RKO (cell line): ENCODE measurements around the gene CNGA1.

Source experiments
- DNase-seq: peaks from one replicate; pipeline ENCODE4 v3.0.0-alpha.2; 2016; ENCODE audit warnings: low spot score

Gene CNGA1

DNA sequence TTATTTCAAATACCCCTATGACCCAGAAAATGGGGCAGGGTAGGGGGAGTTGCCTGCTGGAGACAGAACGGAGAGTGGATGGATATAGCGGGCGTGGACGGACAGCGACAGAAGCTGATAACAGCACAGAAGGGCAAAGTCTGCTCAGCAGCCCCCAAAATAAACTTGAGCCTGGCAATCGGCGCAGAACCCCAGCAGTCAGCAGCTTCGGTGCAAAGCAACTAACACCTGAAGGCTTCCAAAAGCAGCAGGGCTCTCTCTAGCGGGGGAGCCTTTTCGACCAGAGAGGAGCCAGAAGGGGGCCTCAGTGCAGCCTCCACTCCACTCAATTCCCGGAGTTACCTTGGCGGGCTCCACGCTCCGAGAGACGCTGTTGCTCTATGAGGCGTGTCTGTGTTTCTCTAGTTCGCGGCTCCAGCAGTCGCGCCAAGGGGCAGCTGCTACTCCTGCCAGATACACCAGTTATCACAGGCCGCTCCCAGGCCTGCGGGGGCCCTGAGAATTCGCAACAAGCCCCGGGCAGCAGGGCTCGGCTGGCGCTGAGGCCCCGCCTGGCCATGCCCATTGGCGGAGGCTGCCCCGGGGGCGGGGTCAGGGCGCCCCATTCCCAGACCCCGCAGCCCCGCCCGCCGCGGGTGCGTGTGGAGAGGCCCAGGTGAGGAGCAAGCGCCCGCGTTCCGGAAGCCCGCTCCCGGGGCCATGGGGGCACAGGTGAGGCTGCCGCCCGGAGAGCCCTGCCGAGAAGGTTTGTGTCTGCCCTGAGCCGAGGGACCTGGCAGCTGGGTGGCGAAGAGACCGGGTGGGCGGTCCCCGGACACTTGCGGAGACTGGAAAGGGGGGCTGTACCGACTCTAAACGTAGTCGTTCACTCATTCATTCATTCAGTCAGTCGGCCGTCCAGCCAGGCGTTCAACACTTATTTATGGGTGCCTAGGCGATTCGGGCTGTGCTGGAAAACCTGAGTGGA is at the start of gene CNGA1, which contains the start of gene NIPAL1:
Gene CNGA1, minus strand, starts transcription at position 541 of the 967 bp plus-strand sequence. CDS start 63,992 bp downstream, outside the sequence.
Gene NIPAL1, plus strand, starts transcription at position 632 of the 967 bp plus-strand sequence. Its CDS starts 68 bp downstream, at position 700.
- peak; percentile 85 for DNase-seq

DNA sequence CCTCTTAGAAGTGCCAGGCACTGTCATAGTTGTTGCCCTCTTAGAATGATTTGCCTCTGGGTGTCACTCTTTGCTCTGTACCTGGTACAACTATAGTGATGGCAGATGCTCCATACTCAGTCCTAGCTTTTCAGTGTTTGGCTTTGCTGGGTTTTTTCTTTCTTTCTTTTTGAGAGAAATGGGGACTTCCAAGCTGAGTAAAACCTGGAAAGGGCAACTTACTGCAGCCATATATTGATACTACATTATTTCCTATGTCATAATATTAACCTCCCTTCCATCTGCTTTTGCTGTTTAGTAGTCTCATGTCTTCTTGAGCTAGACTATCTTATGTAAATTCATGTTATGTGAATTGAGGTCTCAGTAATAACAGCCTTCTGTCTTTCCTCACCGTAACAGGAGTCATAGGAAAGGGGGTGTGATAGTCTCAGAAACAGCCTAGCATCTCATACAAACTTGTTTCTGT is 49.1 kb upstream of the CNGA1 start:
- no peak for DNase-seq

DNA sequence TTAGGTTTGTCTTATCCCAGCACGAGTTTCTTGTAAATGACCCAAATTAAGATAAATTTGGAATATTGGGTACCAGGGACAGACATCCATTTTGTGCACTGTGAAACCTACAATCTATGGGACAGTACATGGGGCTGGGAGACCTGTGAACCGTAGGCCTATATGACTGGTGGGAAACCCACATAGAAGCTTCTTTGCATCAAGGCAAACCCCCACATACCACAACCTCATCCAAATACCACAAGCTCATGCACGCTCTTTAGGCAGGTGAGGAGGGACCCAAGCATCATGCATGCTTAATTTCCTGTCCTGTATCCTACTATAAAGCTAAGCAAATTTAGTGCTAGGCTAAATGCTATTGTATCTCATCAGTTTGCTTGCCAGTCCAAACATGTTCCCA is 47.9 kb upstream of the CNGA1 start:
- DNase-seq: no peak

DNA sequence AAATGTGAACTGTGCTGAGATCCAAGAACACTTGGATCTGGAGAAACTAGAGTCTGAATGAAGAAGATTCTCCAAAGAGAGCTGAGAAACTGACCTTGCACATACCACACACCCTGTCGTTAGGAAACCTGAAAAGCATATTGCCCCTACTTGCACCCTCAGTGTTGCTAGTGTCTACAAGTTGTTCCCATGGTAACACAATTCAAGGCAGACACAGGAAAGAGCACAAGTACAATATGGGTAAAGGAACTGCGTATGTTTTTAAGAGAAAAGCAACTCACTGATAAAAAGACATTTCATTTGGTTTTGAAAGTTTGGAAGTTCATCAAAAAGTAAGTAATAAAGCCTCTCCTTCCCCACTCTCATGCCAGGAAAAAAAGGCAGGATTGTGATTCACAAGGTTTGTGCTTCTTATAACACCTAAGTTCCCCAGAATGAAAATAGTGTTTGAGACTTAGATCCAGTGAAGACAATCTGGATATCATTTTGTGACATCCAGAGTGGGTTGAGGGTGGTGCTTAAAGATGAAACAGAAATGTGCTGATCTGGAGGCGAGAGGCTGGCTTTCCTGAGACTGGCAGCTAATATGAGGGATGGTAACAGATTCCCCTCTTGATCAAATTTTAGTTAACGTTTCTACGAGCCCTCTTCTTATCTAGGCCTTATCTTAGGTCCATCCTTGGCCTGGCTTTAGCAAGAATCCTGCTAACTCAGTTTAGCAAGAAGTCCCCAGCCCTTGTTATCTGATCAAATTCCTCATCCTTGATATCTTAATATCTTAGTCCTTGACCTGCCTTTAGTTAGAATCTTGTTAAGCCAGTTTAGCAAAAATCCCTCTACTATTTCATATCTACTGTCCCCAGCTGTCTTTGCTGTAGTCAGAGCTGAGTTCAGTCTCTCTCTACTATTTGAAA is 42.4 kb upstream of the CNGA1 start:
- DNase-seq: no peak

DNA sequence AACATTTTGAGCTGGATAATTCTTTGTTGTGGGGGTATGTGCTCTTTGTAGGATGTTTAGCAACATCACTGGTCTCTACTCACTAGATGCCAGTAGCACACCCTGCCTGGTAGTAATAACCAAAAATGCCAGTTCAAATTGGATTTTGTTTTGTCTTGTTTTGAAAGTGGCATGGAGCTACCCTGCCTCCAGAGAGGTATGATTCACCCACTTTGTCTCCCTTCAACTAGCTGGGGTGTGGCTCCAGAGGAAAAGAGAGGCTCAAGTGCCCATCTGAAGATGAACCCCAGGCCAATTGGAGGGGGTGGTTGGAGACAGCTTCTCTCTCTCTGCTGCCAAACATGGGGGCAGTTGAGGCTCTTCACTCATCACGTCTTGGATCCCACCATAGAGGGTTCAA is 34.6 kb upstream of the CNGA1 start:
- DNase-seq: no peak

DNA sequence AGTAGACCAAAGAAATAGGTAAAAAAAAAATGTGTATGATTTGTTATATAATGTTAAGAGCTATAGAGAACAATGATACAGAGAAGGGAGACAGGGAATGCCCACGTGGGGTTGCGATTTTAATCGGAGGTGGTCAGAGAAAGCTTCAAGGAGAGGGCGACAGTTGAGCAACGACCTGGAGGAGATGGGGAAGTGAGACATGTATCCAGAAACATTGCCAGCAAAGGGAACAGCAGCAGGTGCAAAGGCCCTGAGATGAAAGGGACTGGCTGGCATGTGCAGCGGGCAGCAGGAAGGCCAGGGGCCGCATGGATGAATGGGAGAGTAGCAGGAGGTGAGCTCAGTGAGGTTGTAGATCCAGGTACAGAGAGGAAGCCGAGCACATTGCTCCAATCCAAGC is 33.0 kb upstream of the CNGA1 start:
- DNase-seq: no peak

DNA sequence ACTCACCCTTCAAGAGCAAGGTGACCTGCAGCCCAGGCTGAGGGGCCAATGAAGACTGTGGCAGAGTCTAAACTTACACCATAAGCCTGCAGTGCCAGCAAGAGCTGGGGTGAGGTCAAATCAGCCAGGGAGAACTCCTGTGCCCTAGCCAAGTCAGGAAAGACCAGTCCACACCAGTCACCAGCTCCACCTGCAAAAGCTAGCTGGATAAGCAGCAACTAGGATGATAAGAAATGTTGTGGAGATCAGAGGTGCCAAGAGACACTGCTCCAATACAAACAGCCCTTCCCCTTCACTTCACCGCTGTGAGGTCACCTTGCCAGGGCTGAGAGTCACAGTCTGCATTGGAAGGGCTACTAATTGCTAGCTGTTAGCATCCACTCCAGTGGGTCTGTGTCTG is 31.4 kb upstream of the CNGA1 start:
- DNase-seq: no peak

DNA sequence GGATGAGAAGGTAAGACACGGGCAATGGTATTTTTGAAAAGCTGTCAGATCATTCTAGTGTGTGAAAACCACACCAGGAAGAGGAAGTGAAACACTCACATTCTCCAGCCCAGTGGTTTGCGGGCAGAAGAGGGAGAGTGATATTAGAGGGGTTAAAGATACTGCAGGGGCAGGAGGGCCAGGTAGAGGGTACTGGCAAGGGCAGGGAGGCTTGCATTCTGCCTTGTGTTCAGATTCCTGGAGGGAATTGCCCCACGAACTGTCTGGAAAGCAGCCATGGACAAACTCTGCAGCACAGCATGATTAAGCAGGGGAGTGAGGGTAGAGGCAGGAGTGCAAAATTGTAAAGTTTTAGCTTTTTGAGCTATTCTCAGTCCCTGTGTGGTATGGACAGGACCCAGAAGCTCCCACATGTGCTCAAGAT is 31.0 kb upstream of the CNGA1 start:
- DNase-seq: no peak

DNA sequence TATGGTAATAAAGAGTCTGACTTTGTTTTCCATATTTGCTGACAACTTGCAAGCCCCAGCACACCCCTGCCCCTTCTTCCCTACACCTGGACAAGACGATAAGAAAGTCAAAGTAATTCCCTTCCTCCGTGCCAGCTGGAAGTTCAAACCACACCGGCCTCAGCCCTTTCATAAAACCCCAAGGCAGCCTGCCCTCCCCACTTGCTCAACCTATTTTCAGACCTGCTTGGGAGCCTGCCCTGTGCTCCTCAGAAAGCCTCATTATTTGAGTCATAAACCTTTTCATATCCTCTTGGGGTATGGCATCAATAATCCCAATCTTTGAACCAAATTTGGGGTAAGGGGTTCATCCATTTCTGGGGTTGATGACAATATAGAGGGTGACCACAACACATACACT is 29.6 kb upstream of the CNGA1 start:
- no peak for DNase-seq

DNA sequence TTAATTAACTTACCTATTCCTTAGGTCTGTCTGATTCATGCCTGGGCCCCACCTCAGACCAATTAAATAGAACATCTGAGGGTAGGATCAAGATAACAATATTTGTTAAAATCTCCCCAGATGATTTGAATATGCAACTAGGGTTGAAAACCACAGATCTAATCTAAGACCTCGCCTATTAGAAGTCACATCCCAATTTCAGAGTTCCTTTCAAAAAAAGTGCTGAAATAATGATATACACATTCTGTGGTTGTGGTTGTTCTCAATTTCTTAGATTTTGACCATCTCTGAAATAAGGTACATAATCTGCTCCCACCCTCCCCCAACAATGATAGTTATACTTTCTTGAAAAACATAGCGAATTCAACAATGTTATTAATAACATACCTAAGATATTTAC is 27.8 kb upstream of the CNGA1 start:
- DNase-seq: no peak

DNA sequence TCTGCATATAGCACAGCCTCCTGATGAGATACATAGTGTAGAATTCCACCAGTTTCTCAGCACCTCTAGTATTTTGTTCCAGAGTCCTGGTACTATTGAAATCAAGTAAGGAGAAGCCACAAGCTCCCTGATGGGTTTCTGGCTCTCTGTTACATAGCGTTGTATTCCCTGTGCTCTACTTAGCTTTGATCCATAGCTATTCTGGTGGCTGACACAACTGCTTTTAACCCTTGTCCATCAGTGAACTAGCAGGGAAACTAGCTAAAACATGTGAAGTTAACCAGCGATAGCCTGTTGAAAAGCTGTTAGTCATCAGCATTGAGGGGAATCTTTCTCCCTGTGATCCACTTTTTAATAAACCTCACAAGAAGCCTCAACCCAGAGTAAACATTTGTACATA is 27.0 kb upstream of the CNGA1 start:
- no peak for DNase-seq

DNA sequence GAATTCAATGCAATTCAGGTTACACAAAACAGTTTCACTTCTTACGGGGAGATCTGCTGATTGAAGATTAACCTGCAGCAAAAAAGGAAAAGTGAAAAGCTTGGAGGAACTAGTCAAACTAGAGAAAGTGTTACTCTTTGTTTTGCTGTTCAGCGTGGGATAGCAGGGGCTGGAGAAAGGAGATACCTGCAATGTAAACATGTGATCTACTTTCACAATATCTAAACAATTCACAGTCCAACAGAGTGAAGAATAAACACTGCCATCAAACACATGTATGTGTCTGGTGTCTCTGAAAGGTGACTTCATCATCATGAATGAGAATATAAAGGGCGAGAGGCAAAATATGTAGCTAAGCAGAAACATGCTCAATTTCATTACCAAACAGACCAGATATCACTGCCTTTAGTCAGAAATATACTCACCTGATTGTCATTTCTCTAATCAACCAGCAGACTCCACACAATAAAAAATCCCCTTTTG is 26.5 kb upstream of the CNGA1 start:
- no peak for DNase-seq

DNA sequence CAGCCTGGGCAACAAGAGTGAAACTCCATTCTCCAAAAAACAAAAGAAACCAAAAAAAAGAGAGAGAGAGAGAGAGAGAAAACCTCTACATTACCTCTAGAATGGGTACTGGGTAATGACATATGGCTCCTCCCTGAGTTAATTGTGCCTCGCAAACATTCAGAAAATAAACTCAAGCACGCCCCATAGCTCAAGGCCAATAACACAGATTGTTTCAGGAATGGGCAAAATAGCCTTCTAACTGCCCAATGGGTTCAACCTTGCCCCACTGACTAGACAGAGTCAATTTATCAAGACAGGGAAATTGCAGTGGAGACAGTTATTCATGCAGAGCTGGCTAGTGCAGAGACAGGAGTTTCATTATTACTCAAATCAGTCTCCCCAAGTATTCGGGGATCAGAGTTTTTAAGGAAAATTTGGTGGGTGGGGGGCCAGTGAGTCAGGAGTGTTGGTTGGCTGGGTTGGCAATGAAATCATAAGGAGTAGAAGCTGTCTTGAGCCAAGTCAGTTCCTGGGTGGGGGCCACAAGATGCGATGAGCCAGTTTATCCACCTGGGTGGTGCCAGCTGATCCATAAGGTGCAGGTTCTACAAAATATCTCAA is 25.2 kb upstream of the CNGA1 start:
- DNase-seq: no peak

DNA sequence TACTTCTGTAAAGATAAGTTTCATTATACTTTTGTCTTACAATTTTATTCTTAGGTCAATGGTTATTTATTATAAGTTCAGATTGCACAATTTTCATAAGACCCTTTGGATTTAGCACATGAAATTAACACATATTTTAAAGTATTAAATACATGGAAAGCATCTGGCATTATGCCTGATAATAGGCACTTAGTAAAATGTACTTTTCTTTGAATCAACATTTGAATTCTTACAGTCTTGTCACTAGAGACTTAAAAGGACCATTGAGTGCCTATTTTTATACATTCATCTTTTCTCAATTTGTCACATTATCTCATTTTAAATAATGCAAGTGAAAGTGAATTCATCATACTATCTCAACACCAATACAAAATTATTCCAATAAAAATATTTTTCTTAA is 23.1 kb upstream of the CNGA1 start:
- no peak for DNase-seq

DNA sequence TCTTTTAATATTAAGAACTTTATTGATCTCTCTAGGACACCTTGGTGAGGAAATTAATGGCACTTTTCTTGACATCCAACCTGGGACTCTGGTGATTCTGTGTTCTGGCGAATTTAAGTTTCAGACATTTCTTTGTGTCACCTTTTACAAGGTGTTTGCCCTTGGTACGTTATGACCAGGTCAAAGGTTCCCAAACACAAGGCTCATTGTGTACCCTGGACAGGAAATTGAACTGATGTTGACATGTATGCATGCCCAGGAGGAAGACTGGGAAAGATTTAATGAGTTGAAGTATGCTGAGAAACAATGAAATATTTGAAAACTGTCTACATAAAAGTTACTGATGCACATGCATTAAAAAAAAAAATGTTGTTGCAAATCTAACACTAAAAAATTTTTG is 22.2 kb upstream of the CNGA1 start:
- DNase-seq: no peak

DNA sequence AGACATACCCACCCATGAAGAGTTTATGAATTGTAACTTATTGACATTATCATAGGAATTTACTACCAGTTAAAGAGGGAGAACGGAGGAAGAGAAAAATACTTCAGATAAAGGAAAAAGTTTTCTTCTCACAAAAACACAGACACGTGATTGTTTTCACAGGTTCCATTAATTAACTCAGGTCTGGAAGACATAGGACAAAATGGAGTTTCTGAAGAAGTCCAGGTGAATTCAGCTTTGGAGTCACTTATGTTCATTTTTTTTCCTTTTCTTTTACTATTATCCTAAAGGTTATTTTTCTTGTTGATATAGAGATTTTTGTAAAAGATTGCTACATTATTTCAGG is 20.6 kb upstream of the CNGA1 start:
- no peak for DNase-seq

DNA sequence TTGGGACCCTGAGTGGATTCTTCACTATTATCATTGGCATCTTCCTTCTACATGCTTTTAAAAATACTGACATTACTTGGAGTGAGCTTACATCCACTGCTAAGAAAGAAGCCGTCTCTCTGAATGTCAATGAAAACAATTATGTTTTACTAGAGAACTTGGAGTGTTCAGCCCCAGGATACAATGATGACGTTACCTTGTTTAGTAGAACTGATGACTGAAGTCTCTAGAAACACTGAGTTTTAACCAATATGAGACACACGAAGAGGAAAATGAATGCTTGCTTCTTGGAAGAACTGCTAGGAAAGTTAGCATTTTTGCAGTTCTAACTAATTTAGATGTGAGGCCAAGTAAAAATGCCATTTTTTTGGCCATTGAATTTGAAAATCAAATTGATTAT is 19.5 kb upstream of the CNGA1 start:
- no peak for DNase-seq

DNA sequence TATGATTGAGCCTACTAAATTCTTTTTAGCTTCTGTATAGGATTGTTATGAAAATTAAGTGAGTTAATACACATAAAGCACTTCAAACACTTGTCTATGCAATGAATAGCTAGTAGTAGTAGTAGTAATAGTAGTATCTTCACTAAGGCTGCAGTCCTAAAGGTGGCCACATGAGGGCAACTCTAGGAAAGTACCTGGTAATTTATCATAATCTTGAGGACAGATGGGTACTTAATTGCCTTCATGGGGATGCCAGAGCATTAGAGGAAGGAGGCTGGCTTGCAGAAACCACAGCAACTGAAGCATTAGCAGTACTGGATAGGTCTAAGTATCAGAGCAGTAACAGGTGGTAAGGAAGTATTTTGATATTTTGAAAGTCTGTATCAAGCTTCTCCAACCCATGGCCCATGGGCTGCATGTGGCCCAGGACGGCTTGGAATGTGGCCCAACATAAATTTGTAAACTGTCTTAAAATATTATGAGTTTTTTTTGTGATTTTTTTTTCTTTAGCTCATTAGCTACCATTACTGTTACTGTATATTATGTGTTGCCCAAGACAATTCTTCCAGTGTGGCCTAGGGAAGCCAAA is 17.4 kb upstream of the CNGA1 start:
- peak; percentile 34 for DNase-seq

DNA sequence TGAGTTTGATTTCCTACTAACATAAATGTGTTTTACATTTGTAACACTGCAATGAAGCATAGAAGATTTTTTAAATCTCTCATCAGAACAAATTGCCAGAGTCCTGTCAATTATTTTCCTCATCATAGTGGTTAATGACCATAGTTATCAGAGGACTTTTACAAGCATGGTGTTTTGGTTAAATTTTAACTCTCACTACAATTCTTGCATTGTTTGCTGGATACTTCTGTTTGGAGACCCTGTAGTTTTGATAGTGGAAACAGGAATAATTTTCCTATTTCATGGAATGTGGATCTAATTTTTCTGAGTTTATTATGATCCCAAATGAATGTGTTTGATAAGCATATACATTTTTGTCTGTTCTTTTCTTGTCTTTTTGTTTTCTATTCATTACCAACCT is 16.9 kb upstream of the CNGA1 start:
- DNase-seq: no peak

DNA sequence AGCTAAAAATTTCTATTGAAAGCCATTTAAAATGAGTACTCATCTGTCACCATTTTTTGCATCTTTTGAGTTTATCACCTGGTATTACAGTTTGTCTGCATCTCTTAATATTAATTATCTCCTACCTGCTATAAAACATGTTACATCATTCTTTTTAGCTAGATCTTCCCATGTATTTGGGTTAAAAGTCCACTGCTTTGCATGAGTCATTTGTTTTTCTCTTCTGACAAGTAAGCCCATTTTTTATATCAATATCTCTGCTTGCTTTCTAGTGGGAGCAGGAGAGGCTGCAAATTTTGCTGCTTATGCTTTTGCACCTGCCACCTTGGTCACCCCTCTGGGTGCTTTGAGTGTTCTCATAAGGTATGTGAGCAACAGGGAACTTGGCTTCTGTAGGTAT is 16.2 kb upstream of the CNGA1 start:
- DNase-seq: no peak

DNA sequence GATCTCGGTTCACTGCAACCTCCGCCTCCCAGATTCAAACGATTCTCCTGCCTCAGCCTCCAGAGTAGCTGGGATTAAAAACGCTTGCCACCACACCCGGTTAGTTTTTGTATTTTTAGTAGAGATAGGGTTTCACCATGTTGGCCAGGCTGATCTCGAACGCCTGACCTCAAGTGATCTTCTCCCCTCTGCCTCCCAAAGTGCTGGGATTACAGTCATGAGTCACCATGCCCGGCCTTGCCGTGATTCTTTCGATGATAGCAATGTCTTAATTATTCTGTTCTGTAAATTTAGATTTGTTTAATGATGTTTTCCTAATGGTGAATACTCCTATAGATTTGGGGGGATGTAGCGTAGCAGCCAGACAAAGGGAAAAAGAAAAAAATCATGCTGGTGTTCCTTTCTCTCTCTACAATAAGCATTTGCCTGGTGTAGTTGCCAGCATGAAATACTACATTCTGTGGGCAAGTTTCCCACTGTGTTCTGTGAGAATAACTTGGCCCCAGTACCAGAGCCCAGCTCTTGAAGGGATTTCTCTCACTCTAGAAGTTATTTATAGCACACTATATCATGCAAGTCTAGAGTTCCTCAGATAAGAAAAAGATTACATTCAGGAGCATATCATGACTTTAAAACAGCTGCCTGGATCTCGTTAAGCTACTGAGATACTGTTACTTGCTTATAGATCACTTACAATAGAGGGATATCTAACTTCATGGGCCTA is 15.5 kb upstream of the CNGA1 start:
- DNase-seq: no peak
